Ovary (tissue), 9 donors: ENCODE data around the gene TNFAIP8L1. TPM values are rescaled to one million over a fixed set of nuclear protein-coding genes. Genes with fewer than 3 reads are reported as not detected.

Source experiments
- DNase-seq, 5 donors: peaks; one replicate each; pipeline ENCODE4 v3.0.0-alpha.2; 2019 to 2020
- H3K27ac ChIP-seq, 2 donors: fragments of 200-600 bp; one replicate each; pipeline versions ENCODE4 v1.5.1 to v1.8.0; 2019 to 2022
- H3K27me3 ChIP-seq: fragments of 200-600 bp; one replicate; pipeline ENCODE4 v1.8.0; 2022
- H3K36me3 ChIP-seq: fragments of 200-600 bp; sonication (generic); one replicate; pipeline ENCODE4 v1.5.1; 2019
- H3K4me1 ChIP-seq: one replicate; pipeline ENCODE4 v1.8.1; 2013; ENCODE audit warnings: mild to moderate bottlenecking, moderate library complexity; ENCODE audit not compliant: insufficient read depth
- H3K4me3 ChIP-seq: fragments of 200-600 bp; sonication (generic); one replicate; pipeline ENCODE4 v1.5.1; 2017
- H3K9me3 ChIP-seq, 2 donors: fragments of 200-600 bp in 1 of 2; sonication (generic) in 1 of 2; one replicate each; pipeline versions ENCODE4 v1.5.1 to v1.8.1; 2013 to 2019; ENCODE audit warnings: mild to moderate bottlenecking in 1 of 2, moderate library complexity in 1 of 2
- CTCF ChIP-seq, 3 donors: fragments of 450-650 bp in 2 of 3; fragments of 200-600 bp in 1 of 3; IDR thresholded peaks; one replicate each; pipeline versions ENCODE4 v1.5.1 to v1.8.0; 2016 to 2022; ENCODE audit warnings: antibody characterized with exemption in 3 of 3, mild to moderate bottlenecking in 1 of 3
- EP300 ChIP-seq: sonication (generic); formaldehyde crosslinking; IDR thresholded peaks from one replicate; pipeline ENCODE4 v1.6.1; 2017; ENCODE audit warnings: antibody characterized with exemption
- POLR2A ChIP-seq: fragments of 450-650 bp; IDR thresholded peaks from one replicate; pipeline ENCODE4 v1.6.1; 2017; ENCODE audit warnings: antibody characterized with exemption, mild to moderate bottlenecking, moderate library complexity
- WGBS, 3 donors: extraction: QIAGEN DNeasy Blood & Tissue Kit in 1 of 3; methylation state at CpG; one replicate each; pipeline versions ENCODE4 v1.1.5 to v1.1.7; 2013 to 2017; 5-methylcytosine and 5-hydroxymethylcytosine counted together
- intact Hi-C, 4 donors: fragments of 100-400 bp; cut with DNase I; formaldehyde crosslinking; loops; one replicate each; pipeline versions ENCODE4 v1.11.0 to v1.15.1; 2022 to 2023
- polyA plus RNA-seq, 2 donors: library from polyadenylated mRNA; stranded (reverse); fragments of 200-250 nt in 1 of 2; fragments of 350-450 nt in 1 of 2; fragmentation: Illumina TruSeq in 1 of 2; extraction: RNeasy Lipid Tissue Mini Kit (QIAGEN cat#74804) in 1 of 2; gene quantifications; one replicate each; pipeline ENCODE4 v1.2.3, GENCODE V29; 2013 to 2014
- total RNA-seq, 7 donors: library from RNA; depleted of rRNA in 2 of 7; stranded (reverse); fragments of >200 nt in 2 of 7; fragmentation: NEBNext Ultra II Directional in 3 of 7; extraction: Animal tissue kit (Norgen Biotek cat#: 25700) in 3 of 7; gene quantifications; one replicate each; pipeline versions ENCODE4 v1.1.0 to v1.2.4, GENCODE V29; 2016 to 2023
- donor health status: DM: no; HTN: no; CAD: no; lungs with moderate emphysema.
- donor health status: DM: no; HTN: no; CAD: no.
- donor health status: Bipolar disorder and iron deficiency.
- donor health status: DM: yes; HTN: yes; CAD: no.
- donor health status: DM: no; HTN: no; CAD: no.
- donor health status: DM: yes; HTN: yes; CAD: no.

Gene TNFAIP8L1
- total and polyA plus RNA-seq, 9 donors: 4.3 to 14.0 (median 8.1) TPM

- Histone ChIP-seq H3K9me3 (no peaks in the 10 kb centered on the region), H3K36me3 (no peaks in the 10 kb centered on the region), H3K4me3 (no peak overlapping the region), H3K27ac (no peak overlapping the region), H3K27me3 (peaks cover 3% of the 10 kb centered on the region), H3K4me1 (no peaks in the 10 kb centered on the region)
- no peak for DNase-seq
- 33 to 39% (median 33%) methylated on average over 6 of the region's 6 CpGs for WGBS, 3 donors
- TF ChIP-seq POLR2A (no peak), EP300 (no peak), CTCF (IDR thresholded peaks at IDR 0.05) (no peak)
- intact Hi-C loops: no loop called here
These were observed 21.3 kb upstream of the TNFAIP8L1 start for GRCh38 chr19:4618019-4618418.

GRCh38 chr19:4619668-4620294 is 19.5 kb upstream of the TNFAIP8L1 start:
- WGBS, 3 donors: 57 to 74% (median 66%) methylated on average over 17 of the region's 17 CpGs
- no peak overlapping the region for H3K27ac ChIP-seq
- no peaks in the 10 kb centered on the region for H3K4me1 ChIP-seq
- no peaks in the 10 kb centered on the region for H3K9me3 ChIP-seq
- H3K36me3 ChIP-seq: no peaks in the 10 kb centered on the region
- intact Hi-C loops: no loop called here
- DNase-seq: no peak
- no peak overlapping the region for H3K4me3 ChIP-seq
- TF ChIP-seq EP300 (no peak), POLR2A (no peak), CTCF (IDR thresholded peaks at IDR 0.05) (no peak)
- peaks cover 3% of the 10 kb centered on the region for H3K27me3 ChIP-seq

GRCh38 chr19:4620675-4621074 is 18.6 kb upstream of the TNFAIP8L1 start:
- no peak for TF ChIP-seq CTCF (IDR thresholded peaks at IDR 0.05)
- no peak for TF ChIP-seq POLR2A
- TF ChIP-seq EP300: no peak
- no peaks in the 10 kb centered on the region for H3K4me1 ChIP-seq
- H3K9me3 ChIP-seq: no peaks in the 10 kb centered on the region
- intact Hi-C loops: no loop called here
- H3K4me3 ChIP-seq: no peak overlapping the region
- no peaks in the 10 kb centered on the region for H3K36me3 ChIP-seq
- 32 to 43% (median 42%) methylated on average over 2 of the region's 2 CpGs for WGBS, 3 donors
- peaks cover 3% of the 10 kb centered on the region for H3K27me3 ChIP-seq
- no peak overlapping the region for H3K27ac ChIP-seq
- DNase-seq: no peak

GRCh38 chr19:4622695-4623421 is 16.5 kb upstream of the TNFAIP8L1 start:
- no peak overlapping the region for H3K27ac ChIP-seq
- no peaks in the 10 kb centered on the region for H3K36me3 ChIP-seq
- no peak overlapping the region for H3K4me3 ChIP-seq
- 17 to 27% (median 19%) methylated on average over 12 of the region's 12 CpGs for WGBS, 3 donors
- no peaks in the 10 kb centered on the region for H3K4me1 ChIP-seq
- TF ChIP-seq EP300: no peak
- peaks cover 3% of the 10 kb centered on the region for H3K27me3 ChIP-seq
- H3K9me3 ChIP-seq: no peaks in the 10 kb centered on the region
- DNase-seq: no peak
- intact Hi-C loops: no loop called here

- no peaks in the 10 kb centered on the region for H3K36me3 ChIP-seq
- no peak for DNase-seq
- TF ChIP-seq EP300 (no peak), CTCF (IDR thresholded peaks at IDR 0.05) (no peak), POLR2A (no peak)
- H3K9me3 ChIP-seq: no peaks in the 10 kb centered on the region
- H3K4me3 ChIP-seq: no peak overlapping the region
- no peak overlapping the region for H3K27ac ChIP-seq
- WGBS, 3 donors: 63 to 72% (median 64%) methylated on average over 5 of the region's 5 CpGs
- intact Hi-C loops: no loop called here
- no peaks in the 10 kb centered on the region for H3K4me1 ChIP-seq
- peaks cover 3% of the 10 kb centered on the region for H3K27me3 ChIP-seq
These were observed 15.0 kb upstream of the TNFAIP8L1 start for GRCh38 chr19:4624301-4624700.
